GM23248 (cell line): ENCODE measurements around the gene SAPCD2. TPM values are rescaled to one million over a fixed set of nuclear protein-coding genes. Genes with fewer than 3 reads are reported as not detected.
"Not testable (repeated sequence)": the region's sequence is repeated elsewhere in the genome, so short reads cannot be mapped to it uniquely, and the experiment has no call there.

ENCODE experiments used
- DNase-seq: peaks from one replicate; pipeline ENCODE4 v3.0.0-alpha.2; 2015
- H2AFZ ChIP-seq: fragments of 200-600 bp; sonication (generic); 2 replicates; pipeline ENCODE4 v1.6.1; 2016; ENCODE audit warnings: antibody characterized with exemption
- H3F3A ChIP-seq: fragments of 200-600 bp; sonication (generic); 2 replicates; pipeline ENCODE4 v1.6.1; 2016; ENCODE audit warnings: mild to moderate bottlenecking, antibody characterized with exemption, mixed run types; ENCODE audit not compliant: insufficient read depth
- H3K27ac ChIP-seq: fragments of 200-600 bp; sonication (generic); 2 replicates; pipeline ENCODE4 v1.5.1; 2016; ENCODE audit warnings: mild to moderate bottlenecking
- H3K27me3 ChIP-seq: fragments of 200-600 bp; sonication (generic); replicated peaks from 2 replicates; pipeline ENCODE4 v1.6.1; 2016; ENCODE audit warnings: mild to moderate bottlenecking; ENCODE audit not compliant: insufficient read depth
- H3K36me3 ChIP-seq: fragments of 200-600 bp; sonication (generic); 2 replicates; pipeline ENCODE4 v1.6.1; 2016; ENCODE audit warnings: low read depth, mild to moderate bottlenecking
- H3K4me1 ChIP-seq: fragments of 200-600 bp; sonication (generic); 2 replicates; pipeline ENCODE4 v1.6.1; 2016; ENCODE audit warnings: mild to moderate bottlenecking; ENCODE audit not compliant: insufficient read depth
- H3K4me2 ChIP-seq: fragments of 200-600 bp; sonication (generic); one replicate; pipeline ENCODE4 v1.6.1; 2016; ENCODE audit warnings: mild to moderate bottlenecking; ENCODE audit not compliant: unreplicated experiment
- H3K4me3 ChIP-seq: fragments of 200-600 bp; sonication (generic); 2 replicates; pipeline ENCODE4 v1.5.1; 2016; ENCODE audit warnings: mild to moderate bottlenecking
- H3K79me2 ChIP-seq: fragments of 200-600 bp; sonication (generic); 2 replicates; pipeline ENCODE4 v1.6.1; 2016; ENCODE audit warnings: mild to moderate bottlenecking; ENCODE audit not compliant: insufficient read depth
- H3K9ac ChIP-seq: fragments of 200-600 bp; sonication (generic); 2 replicates; pipeline ENCODE4 v1.6.1; 2016; ENCODE audit warnings: mild to moderate bottlenecking
- H3K9me2 ChIP-seq: fragments of 200-600 bp; sonication (generic); 2 replicates; pipeline ENCODE4 v1.6.1; 2016; ENCODE audit warnings: mixed run types, mild to moderate bottlenecking, moderate library complexity; ENCODE audit not compliant: insufficient read depth
- H3K9me3 ChIP-seq: fragments of 200-600 bp; sonication (generic); one replicate; pipeline ENCODE4 v1.6.1; 2017; ENCODE audit warnings: low read depth
- H4K20me1 ChIP-seq: fragments of 200-600 bp; sonication (generic); 2 replicates; pipeline ENCODE4 v1.6.0; 2016; ENCODE audit not compliant: insufficient read depth
- EZH2 ChIP-seq: fragments of 200-600 bp; sonication (generic); IDR thresholded peaks from 2 replicates; pipeline ENCODE4 v1.6.1; 2018; ENCODE audit warnings: antibody characterized with exemption, mild to moderate bottlenecking; ENCODE audit not compliant: insufficient read depth, poor library complexity, severe bottlenecking
- EZH2phosphoT487 ChIP-seq: fragments of 200-600 bp; sonication (generic); IDR thresholded peaks from 2 replicates; pipeline ENCODE4 v1.6.1; 2018; ENCODE audit warnings: antibody characterized with exemption, moderate library complexity, mild to moderate bottlenecking, low read depth; ENCODE audit not compliant: insufficient read depth
- WGBS, 2 experiments: methylation state at CpG; one replicate each; pipeline ENCODE4 v1.1.6; 2015 to 2017; ENCODE audit warnings: low lambda C conversion rate in 2 of 2, low coverage in 1 of 2; ENCODE audit errors: missing lambda C conversion rate in 2 of 2; 5-methylcytosine and 5-hydroxymethylcytosine counted together
- in situ Hi-C: fragments of 300-500 bp; cut with MboI; formaldehyde crosslinking; loops from 2 replicates; pipeline ENCODE4 v1.15.0; 2020
- polyA plus RNA-seq: library from polyadenylated mRNA; unstranded; fragments of >200 nt; fragmentation: Nextera tagmentation; extraction: Ambion mirVana; gene quantifications from 2 replicates; pipeline ENCODE4 v1.2.1, GENCODE V29; 2016
- total RNA-seq: library from RNA; depleted of rRNA; stranded (reverse); fragments of >200 nt; shearing (Covaris generic); gene quantifications from 2 replicates; pipeline ENCODE4 v1.2.3, GENCODE V29; 2014

Gene SAPCD2
- total and polyA plus RNA-seq, 2 experiments from 2014 or later, result 0.88 to 5.4 TPM

DNA sequence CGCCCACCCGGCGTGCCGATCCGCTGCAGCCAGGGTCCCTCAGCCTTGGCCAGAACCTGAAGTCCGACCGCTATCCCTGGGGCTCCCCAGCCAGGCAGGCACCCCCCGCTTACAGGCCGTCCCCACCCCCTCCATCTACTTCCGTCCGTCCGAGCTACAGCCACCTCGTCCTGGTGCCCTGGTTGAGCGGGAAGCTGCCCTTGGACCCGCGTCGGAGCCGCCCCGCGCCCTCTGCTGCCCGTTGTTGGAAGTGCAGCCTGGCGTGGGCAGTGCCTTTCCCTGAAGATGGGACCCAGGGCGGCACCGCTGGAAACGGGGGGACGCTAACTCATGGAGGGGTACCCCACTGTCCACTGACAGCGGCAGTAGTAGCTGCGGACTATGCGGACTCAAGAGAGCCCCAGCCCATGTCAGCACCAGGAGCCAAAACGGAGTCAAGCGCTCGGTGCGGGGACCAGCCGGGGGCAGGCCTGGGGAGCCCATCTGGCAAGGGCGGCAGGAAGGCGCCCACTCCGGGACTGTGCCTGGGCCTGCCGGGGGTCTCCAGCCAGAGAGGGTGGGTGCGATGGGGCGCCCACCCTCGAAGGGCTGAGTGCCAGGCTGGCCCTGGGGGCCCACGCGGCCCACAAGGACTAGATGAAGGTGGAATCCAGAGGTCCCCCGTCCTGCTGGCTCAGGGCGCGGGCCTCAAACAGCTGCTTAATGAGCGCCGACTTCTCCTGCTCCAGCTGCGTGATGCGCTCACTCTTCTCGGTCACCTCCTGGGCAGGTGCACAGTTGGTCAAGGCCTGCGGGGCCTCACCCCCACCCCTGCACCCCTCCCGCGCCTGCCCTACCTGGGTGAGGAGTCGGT lies 6.1 kb downstream of the SAPCD2 start:
- Histone ChIP-seq H3K4me1 (no peaks in the 10 kb centered on the region), H3K27me3 (no peaks in the 10 kb centered on the region), H3K4me3 (no peak overlapping the region), H2AFZ (no peak overlapping the region), H4K20me1 (no peaks in the 10 kb centered on the region), H3K4me2 (no peak overlapping the region), H3K9me2 (no peaks in the 10 kb centered on the region), H3F3A (no peaks in the 10 kb centered on the region), H3K79me2 (no peaks in the 10 kb centered on the region), H3K36me3 (no peaks in the 10 kb centered on the region), H3K9me3 (no peaks in the 10 kb centered on the region), H3K9ac (no peak overlapping the region), H3K27ac (no peak overlapping the region)
- peak; percentile 58 for DNase-seq
- 25 to 43% methylated on average over 37 to 55 of the region's 55 CpGs for WGBS, 2 experiments
- in situ Hi-C loops, result no loop called here
- TF ChIP-seq EZH2phosphoT487 (no peak), EZH2 (no peak)

DNA sequence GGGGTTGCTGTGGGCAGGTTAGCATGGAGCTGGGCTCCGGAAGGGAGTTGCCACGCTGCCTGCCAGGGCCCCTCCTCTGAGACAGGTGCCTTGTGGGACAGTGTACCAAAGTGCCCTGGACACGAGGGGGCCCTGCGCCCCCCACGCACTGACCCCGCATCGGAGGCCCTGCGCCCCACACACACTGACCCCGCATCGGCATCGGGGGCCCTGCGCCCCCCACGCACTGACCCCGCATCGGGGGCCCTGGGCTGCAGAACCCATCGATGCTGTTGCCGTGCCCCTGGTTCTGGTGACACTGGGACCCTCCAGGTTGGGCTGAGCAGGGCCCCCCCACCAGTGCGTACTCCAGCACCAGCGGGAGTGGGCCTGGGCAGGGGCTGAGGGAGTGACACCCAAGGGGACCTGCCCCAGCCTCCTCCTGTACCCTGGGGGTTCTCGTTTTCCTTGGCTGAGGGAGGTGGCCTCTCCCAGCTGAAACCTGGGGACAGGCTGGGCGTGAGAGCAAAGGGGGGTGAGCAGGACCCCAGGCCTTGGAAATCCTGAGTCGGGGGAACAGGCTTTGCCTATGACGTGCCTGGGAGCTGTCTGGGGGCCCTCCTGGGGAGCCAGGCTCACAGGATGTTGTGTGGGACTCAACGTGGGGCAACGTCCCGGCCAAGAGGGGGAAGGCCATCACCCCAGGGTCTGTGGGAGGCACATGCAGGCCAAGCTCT lies 6.9 kb downstream of the SAPCD2 start:
- no peak overlapping the region for H3K27ac ChIP-seq
- no peak overlapping the region for H3K9ac ChIP-seq
- H3K27me3 ChIP-seq, result no peaks in the 10 kb centered on the region
- in situ Hi-C loops, result no loop called here
- no peak overlapping the region for H2AFZ ChIP-seq
- TF ChIP-seq EZH2phosphoT487 (no peak), EZH2 (no peak)
- no peaks in the 10 kb centered on the region for H3K79me2 ChIP-seq
- WGBS, 2 experiments, result 71 to 73% methylated on average over 10 to 18 of the region's 26 CpGs
- no peaks in the 10 kb centered on the region for H3K9me2 ChIP-seq
- no peak for DNase-seq
- no peaks in the 10 kb centered on the region for H4K20me1 ChIP-seq
- no peaks in the 10 kb centered on the region for H3K9me3 ChIP-seq
- no peak overlapping the region for H3K4me3 ChIP-seq
- H3K4me2 ChIP-seq, result no peak overlapping the region
- no peaks in the 10 kb centered on the region for H3F3A ChIP-seq
- no peaks in the 10 kb centered on the region for H3K36me3 ChIP-seq
- no peaks in the 10 kb centered on the region for H3K4me1 ChIP-seq

DNA sequence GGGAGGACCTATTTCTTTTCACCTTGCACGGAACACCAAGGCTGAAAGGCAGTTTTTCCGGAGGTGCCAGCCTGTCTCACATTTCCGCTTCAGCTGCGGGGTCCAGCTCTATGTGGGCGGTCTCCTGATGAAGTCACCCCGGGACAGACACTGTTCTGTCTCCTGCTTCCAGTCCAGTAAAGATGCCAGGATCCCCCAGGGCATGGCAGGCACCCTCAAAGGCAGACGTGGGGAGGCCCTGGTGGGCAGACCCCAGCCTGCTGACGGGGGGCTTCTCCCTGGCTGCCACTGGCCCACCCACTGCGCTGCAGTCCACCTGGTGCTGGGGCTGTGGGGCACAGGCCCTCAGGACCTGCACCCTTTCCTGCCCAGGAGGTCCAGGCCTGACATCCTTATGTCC lies 7.6 kb downstream of the SAPCD2 start:
- DNase-seq, in situ Hi-C loops: not testable (repeated sequence)
- WGBS, 2 experiments, result 55 to 60% methylated on average over 6 to 8 of the region's 9 CpGs

DNA sequence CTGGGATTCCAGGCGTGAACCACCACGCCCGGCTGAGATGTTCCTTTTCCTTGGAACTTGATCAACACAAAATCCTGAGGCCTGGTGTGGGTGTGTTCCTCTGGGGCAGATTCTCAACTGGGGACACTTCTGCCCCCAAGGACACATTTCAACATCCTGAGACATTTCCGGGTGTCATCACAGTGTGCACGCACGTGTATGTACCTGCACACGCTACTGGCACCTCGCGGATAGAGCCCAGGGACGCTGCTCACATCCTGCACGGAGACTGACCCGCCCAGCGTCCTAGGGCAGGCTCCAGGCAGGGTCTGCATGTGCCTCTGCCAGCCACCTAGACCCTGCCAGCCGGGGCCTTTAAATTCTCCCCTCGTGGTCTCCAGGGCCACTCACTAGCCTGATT lies 8.0 kb downstream of the SAPCD2 start:
- H3K4me1 ChIP-seq, result no peaks in the 10 kb centered on the region; the same call in 1 of the 2 replicates
- H3K9me2 ChIP-seq, result no peaks in the 10 kb centered on the region
- in situ Hi-C loops, result no loop called here
- no peak overlapping the region for H3K4me2 ChIP-seq
- no peaks in the 10 kb centered on the region for H3K9me3 ChIP-seq
- WGBS, 2 experiments, result 70 to 71% methylated on average over 15 of the region's 15 CpGs
- no peak for TF ChIP-seq EZH2
- TF ChIP-seq EZH2phosphoT487, result no peak
- no peak overlapping the region for H3K4me3 ChIP-seq
- H3K36me3 ChIP-seq, result no peaks in the 10 kb centered on the region
- no peaks in the 10 kb centered on the region for H3K27me3 ChIP-seq
- H4K20me1 ChIP-seq, result no peaks in the 10 kb centered on the region
- H3K79me2 ChIP-seq, result no peaks in the 10 kb centered on the region
- no peak overlapping the region for H3K9ac ChIP-seq
- no peak overlapping the region for H3K27ac ChIP-seq
- H3F3A ChIP-seq, result 0 out of 2 replicates have a peak, but pooled peaks cover 3% of the 10 kb centered on the region
- no peak overlapping the region for H2AFZ ChIP-seq
- DNase-seq, result no peak

More for the DNA sequence above, 7.6 kb downstream of the SAPCD2 start:
- not testable (repeated sequence) for H3F3A ChIP-seq, H2AFZ ChIP-seq, H3K79me2 ChIP-seq, H3K9ac ChIP-seq, H3K36me3 ChIP-seq, H3K9me2 ChIP-seq, H3K4me3 ChIP-seq, H3K9me3 ChIP-seq, H4K20me1 ChIP-seq, H3K27ac ChIP-seq, H3K4me1 ChIP-seq, H3K27me3 ChIP-seq, H3K4me2 ChIP-seq
